Measurements from ENCODE around the gene DAND5. TPM values are rescaled to one million over a fixed set of nuclear protein-coding genes. Genes with fewer than 3 reads are reported as not detected.
"Not testable (repeated sequence)": the region's sequence is repeated elsewhere in the genome, so short reads cannot be mapped to it uniquely, and the experiment has no call there.

Gene DAND5
- total RNA-seq, 1 donor from 2014 or later: 0.16 TPM

GRCh38 chr19:12957389-12957952 is 11.9 kb upstream of the DAND5 start:
- intact Hi-C loops (cut with micrococcal nuclease); H3K27me3 Mint-ChIP-seq (ENCODE audit: low read depth); H3K9me3 Mint-ChIP-seq; DNase-seq (ENCODE audit: low spot score): not testable (repeated sequence)
- H3K27ac Mint-ChIP-seq: peak overlapping the region; percentile 96
- peaks cover 22% of the 10 kb centered on the region for H3K4me1 Mint-ChIP-seq (ENCODE audit: low read depth)
- peak overlapping the region; percentile 93 for H3K4me3 Mint-ChIP-seq (ENCODE audit: low read depth)
- H3K36me3 Mint-ChIP-seq (ENCODE audit: low read depth): peaks cover 38% of the 10 kb centered on the region

DNA sequence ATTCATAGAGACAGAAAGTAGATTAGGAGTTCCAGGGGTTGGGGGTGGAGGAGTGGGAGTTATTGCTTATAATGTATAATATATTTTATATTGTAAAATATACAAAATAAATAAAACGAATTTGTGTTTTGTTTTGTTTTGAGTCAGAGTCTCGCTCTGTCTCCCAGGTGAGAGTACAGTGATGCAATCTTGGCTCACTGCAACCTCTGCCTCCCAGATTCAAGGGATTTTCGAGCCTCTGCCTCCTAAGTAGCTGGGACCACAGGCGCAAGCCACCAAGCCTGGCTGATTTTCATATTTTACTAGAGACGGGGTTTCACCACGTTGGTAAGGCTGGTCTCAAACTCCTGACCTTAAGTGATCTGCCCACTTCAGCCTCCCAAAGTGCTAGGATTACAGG is 9.9 kb upstream of the DAND5 start:
- H3K4me3 Mint-ChIP-seq (ENCODE audit: low read depth): no peak overlapping the region
- peaks cover 19% of the 10 kb centered on the region for H3K36me3 Mint-ChIP-seq (ENCODE audit: low read depth)
- intact Hi-C loops (cut with micrococcal nuclease): no loop called here
- peaks cover 4% of the 10 kb centered on the region for H3K27me3 Mint-ChIP-seq (ENCODE audit: low read depth)
- no peaks in the 10 kb centered on the region for H3K9me3 Mint-ChIP-seq
- H3K27ac Mint-ChIP-seq: no peak overlapping the region
- peaks cover 18% of the 10 kb centered on the region for H3K4me1 Mint-ChIP-seq (ENCODE audit: low read depth)
- no peak for DNase-seq (ENCODE audit: low spot score)

DNA sequence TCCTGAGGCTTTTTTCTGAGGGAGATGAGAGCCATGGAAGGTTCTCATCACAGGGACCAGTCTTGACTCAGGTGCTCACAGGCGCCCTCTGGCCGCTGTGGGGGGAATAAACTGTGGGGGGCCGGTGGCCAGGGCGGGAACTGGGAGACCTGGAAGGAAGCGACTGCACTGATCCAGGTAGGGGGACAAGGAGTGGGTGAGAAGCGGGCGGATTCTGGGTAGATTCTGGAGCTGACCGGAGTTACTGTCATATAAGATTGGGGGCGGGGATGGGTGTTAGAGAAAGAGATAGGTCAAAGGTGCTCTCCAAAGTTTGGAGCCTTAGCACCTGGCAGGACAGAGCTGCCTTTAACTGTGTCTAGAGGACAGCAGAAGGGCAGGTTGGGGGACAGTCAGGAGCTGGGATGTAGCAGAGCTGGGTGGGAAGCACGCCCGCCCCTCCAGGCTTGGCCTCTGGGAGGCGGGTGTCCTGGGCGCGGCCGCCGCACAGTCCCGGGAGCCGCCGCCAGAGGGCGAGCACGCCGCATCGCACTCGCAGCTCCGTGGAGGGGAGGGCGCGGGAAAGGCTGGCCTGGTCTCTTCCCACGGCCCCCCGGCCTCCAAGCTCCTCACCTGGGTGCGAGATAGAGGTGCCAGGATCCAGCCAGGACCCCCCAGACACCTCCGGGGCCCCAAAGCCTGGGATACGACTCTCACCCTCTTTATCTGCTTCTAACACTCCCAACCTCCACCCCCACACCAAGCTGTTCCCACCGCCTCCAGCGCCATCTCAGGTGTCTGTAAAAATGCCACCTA is 4.2 kb upstream of the DAND5 start:
- Mint-ChIP-seq H3K36me3 (ENCODE audit: low read depth) (no peaks in the 10 kb centered on the region), H3K9me3 (no peaks in the 10 kb centered on the region), H3K27ac (peak overlapping the region; percentile 81), H3K4me3 (ENCODE audit: low read depth) (peak overlapping the region; percentile 84), H3K27me3 (ENCODE audit: low read depth) (peaks cover 3% of the 10 kb centered on the region), H3K4me1 (ENCODE audit: low read depth) (peaks cover 8% of the 10 kb centered on the region)
- intact Hi-C loops (cut with micrococcal nuclease): loop anchor here (1.0 kb wide), 1 partner anchor 80 kb away; no protein-coding TSS in a partner anchor
- DNase-seq (ENCODE audit: low spot score): peak; percentile 75

DNA sequence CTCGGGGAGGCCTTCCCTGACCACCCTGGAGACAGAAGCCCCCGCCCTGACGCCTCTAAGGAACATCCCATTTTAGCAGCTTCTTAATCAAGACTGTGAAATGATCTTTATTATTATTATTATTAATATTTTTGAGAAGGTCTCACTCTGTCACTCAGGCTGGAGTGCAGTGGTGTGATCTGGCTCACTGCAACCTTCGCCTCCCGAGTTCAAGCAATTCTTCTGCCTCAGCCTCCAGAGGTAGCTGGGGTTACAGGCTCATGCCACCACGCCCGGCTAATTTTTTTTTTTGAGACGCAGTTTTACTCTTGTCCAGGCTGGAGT is 3.6 kb upstream of the DAND5 start:
- intact Hi-C loops (cut with micrococcal nuclease): loop anchor here (1.0 kb wide), 1 partner anchor 80 kb away; no protein-coding TSS in a partner anchor
- no peaks in the 10 kb centered on the region for H3K9me3 Mint-ChIP-seq
- no peak for DNase-seq (ENCODE audit: low spot score)
- peaks cover 8% of the 10 kb centered on the region for H3K4me1 Mint-ChIP-seq (ENCODE audit: low read depth)
- peaks cover 2% of the 10 kb centered on the region for H3K27me3 Mint-ChIP-seq (ENCODE audit: low read depth)
- peak overlapping the region; percentile 51 for H3K4me3 Mint-ChIP-seq (ENCODE audit: low read depth)
- no peaks in the 10 kb centered on the region for H3K36me3 Mint-ChIP-seq (ENCODE audit: low read depth)
- no peak overlapping the region for H3K27ac Mint-ChIP-seq

DNA sequence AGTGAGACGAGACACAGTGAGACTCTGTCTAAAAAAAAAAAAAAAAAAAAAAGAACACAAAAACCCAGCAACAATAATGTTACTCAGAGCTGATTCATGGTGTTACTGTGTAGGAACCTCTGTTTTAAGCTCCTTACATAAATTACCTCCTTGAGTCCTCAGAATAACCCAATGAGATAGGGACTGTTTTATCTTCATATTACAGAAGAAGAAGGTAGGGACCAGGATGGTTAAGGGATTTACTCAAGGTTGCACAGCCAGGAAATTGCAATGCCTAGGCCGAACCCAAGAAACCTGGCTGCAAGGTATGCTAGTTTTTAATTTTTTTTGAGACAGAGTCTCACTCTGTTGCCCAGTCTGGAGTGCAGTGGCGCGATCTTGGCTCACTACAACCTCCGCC is 1.5 kb upstream of the DAND5 start:
- Mint-ChIP-seq H3K4me1 (ENCODE audit: low read depth) (peaks cover 8% of the 10 kb centered on the region), H3K9me3 (no peaks in the 10 kb centered on the region), H3K27me3 (ENCODE audit: low read depth) (peaks cover 2% of the 10 kb centered on the region), H3K4me3 (ENCODE audit: low read depth) (no peak overlapping the region), H3K27ac (no peak overlapping the region), H3K36me3 (ENCODE audit: low read depth) (no peaks in the 10 kb centered on the region)
- no peak for DNase-seq (ENCODE audit: low spot score)
- intact Hi-C loops (cut with micrococcal nuclease): no loop called here

DNA sequence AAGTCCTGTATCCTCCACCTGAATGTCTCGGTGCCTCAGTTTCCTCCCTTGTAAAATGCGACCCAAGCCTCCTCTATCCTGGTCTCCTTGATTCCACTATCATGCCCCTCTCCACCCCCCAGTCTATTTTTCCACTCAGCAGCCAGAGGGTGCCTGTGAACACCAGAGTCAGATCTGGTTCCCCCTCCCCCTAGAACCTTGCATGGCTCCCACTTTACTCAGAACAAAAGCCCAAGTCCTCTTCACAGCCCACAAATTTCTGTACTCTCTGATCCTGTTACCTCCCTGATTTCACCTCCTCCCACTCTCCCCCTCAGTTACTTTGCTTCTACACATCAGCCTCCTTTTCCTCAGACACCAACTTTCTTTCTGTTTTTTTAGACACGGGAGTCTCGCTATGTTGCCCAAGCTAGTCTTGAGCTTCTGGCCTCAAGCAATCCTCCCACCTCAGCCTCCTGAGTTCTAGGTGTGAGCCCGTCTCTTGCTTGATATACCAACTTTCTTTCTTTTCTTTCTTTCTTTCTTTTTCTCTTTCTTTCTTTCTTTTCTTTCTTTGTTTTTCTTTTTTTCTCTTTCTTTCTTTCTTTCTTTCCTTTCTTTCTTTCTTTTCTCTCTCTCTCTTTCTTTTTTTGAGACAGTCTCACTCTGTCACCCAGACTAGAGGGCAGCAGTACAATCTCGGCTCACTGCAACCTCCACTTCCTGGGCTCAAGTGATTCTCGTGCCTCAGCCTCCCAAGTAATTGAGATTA is 869 bp downstream of the DAND5 start:
- no peaks in the 10 kb centered on the region for H3K9me3 Mint-ChIP-seq
- H3K4me3 Mint-ChIP-seq (ENCODE audit: low read depth): no peak overlapping the region
- intact Hi-C loops (cut with micrococcal nuclease): no loop called here

GRCh38 chr19:12973236-12973635 is 3.9 kb downstream of the DAND5 start:
- H3K4me1 Mint-ChIP-seq (ENCODE audit: low read depth): peaks cover 1% of the 10 kb centered on the region
- H3K4me3 Mint-ChIP-seq (ENCODE audit: low read depth): no peak overlapping the region
- H3K27me3 Mint-ChIP-seq (ENCODE audit: low read depth): peaks cover 7% of the 10 kb centered on the region
- no peak for DNase-seq (ENCODE audit: low spot score)
- H3K9me3 Mint-ChIP-seq: no peaks in the 10 kb centered on the region
- intact Hi-C loops (cut with micrococcal nuclease): no loop called here
- no peak overlapping the region for H3K27ac Mint-ChIP-seq
- no peaks in the 10 kb centered on the region for H3K36me3 Mint-ChIP-seq (ENCODE audit: low read depth)

More for the DNA sequence above, 869 bp downstream of the DAND5 start:
- peaks cover 4% of the 10 kb centered on the region for H3K4me1 Mint-ChIP-seq (ENCODE audit: low read depth)
- DNase-seq (ENCODE audit: low spot score): no peak
- H3K27me3 Mint-ChIP-seq (ENCODE audit: low read depth): peaks cover 3% of the 10 kb centered on the region
- H3K27ac Mint-ChIP-seq: no peak overlapping the region
- H3K36me3 Mint-ChIP-seq (ENCODE audit: low read depth): no peaks in the 10 kb centered on the region

GRCh38 chr19:12974301-12975220 is 5.2 kb downstream of the DAND5 start:
- intact Hi-C loops (cut with micrococcal nuclease): loop anchor here (5.0 kb wide), 1 partner anchor 58 kb away; no protein-coding TSS in a partner anchor
- no peak for DNase-seq (ENCODE audit: low spot score)
- Mint-ChIP-seq H3K27ac (no peak overlapping the region), H3K4me1 (ENCODE audit: low read depth) (peaks cover 1% of the 10 kb centered on the region), H3K9me3 (no peaks in the 10 kb centered on the region), H3K4me3 (ENCODE audit: low read depth) (no peak overlapping the region), H3K27me3 (ENCODE audit: low read depth) (peaks cover 7% of the 10 kb centered on the region), H3K36me3 (ENCODE audit: low read depth) (no peaks in the 10 kb centered on the region)

DNA sequence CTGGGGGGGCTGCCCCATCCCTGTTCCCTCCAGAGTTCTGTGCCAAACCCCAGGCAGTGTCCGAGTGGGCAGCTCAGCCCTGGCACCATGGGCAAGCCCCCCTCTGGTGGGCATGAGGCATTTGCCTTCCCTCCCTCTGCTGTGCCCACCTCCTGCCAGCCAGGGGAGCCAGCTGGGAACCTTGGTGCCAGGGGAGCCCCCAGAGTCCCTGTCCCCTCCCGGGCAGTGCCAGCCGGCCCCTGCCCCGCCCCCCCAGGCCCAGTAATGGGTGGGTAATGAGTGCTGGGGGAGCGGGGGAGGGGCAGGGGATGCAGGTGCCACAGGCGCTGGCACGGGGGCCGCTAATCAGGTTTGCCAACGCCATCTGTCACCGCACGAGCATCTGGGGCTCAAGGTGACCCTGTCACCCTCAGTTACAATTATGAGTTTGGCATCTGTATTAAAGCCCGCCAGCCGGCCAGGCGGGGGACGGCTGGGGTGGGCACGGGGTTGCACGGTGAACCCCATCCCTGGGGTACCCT is 5.9 kb downstream of the DAND5 start:
- H3K4me1 Mint-ChIP-seq (ENCODE audit: low read depth): no peaks in the 10 kb centered on the region
- H3K36me3 Mint-ChIP-seq (ENCODE audit: low read depth): no peaks in the 10 kb centered on the region
- no peak overlapping the region for H3K27ac Mint-ChIP-seq
- H3K9me3 Mint-ChIP-seq: no peaks in the 10 kb centered on the region
- peaks cover 7% of the 10 kb centered on the region for H3K27me3 Mint-ChIP-seq (ENCODE audit: low read depth)
- H3K4me3 Mint-ChIP-seq (ENCODE audit: low read depth): no peak overlapping the region
- DNase-seq (ENCODE audit: low spot score): no peak
- intact Hi-C loops (cut with micrococcal nuclease): loop anchor here (5.0 kb wide), 1 partner anchor 57 kb away; no protein-coding TSS in a partner anchor

DNA sequence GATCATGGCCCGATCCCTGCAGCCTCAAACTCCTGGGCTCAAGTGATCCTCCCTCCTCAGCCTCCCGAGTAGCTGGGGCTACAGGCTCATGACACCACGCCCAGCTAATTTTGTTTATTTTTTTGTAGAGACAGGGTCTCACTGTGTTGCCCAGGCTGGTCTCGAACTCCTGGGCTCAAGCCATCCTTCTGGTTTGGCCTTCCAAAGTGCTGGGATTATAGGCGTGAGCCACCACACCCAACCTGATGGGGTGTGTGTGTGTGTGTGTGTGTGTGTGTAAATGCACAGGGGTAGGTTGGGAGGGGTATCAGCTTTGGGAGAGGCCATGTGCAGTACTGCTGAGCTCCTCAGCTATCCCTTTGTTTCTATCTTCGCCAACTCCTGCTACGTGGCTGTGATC is 6.7 kb downstream of the DAND5 start:
- H3K27me3 Mint-ChIP-seq (ENCODE audit: low read depth); DNase-seq (ENCODE audit: low spot score); H3K4me1 Mint-ChIP-seq (ENCODE audit: low read depth); H3K9me3 Mint-ChIP-seq; H3K27ac Mint-ChIP-seq; H3K4me3 Mint-ChIP-seq (ENCODE audit: low read depth); H3K36me3 Mint-ChIP-seq (ENCODE audit: low read depth): not testable (repeated sequence)
- intact Hi-C loops (cut with micrococcal nuclease): loop anchor here (5.0 kb wide), 1 partner anchor 56 kb away; no protein-coding TSS in a partner anchor

GRCh38 chr19:12979974-12980373 is 10.6 kb downstream of the DAND5 start:
- H3K9me3 Mint-ChIP-seq: no peaks in the 10 kb centered on the region
- intact Hi-C loops (cut with micrococcal nuclease): loop anchor here (5.0 kb wide), 1 partner anchor 52 kb away; no protein-coding TSS in a partner anchor
- DNase-seq (ENCODE audit: low spot score): no peak
- no peaks in the 10 kb centered on the region for H3K4me1 Mint-ChIP-seq (ENCODE audit: low read depth)
- H3K36me3 Mint-ChIP-seq (ENCODE audit: low read depth): no peaks in the 10 kb centered on the region
- H3K4me3 Mint-ChIP-seq (ENCODE audit: low read depth): no peak overlapping the region
- H3K27ac Mint-ChIP-seq: no peak overlapping the region
- H3K27me3 Mint-ChIP-seq (ENCODE audit: low read depth): peaks cover 6% of the 10 kb centered on the region

- Mint-ChIP-seq H3K4me1 (ENCODE audit: low read depth) (no peaks in the 10 kb centered on the region), H3K9me3 (no peaks in the 10 kb centered on the region), H3K4me3 (ENCODE audit: low read depth) (no peak overlapping the region), H3K27ac (no peak overlapping the region), H3K27me3 (ENCODE audit: low read depth) (peaks cover 8% of the 10 kb centered on the region), H3K36me3 (ENCODE audit: low read depth) (no peaks in the 10 kb centered on the region)
- no peak for DNase-seq (ENCODE audit: low spot score)
- intact Hi-C loops (cut with micrococcal nuclease): loop anchor here (1.0 kb wide), 1 partner anchor 79 kb away; no protein-coding TSS in a partner anchor
Observed at GRCh38 chr19:12982648-12983047, 13.3 kb downstream of the DAND5 start.

Data from activated T-helper 2 cell treated with anti-CD3 and anti-CD28 coated beads, Interferon-gamma antibody, Interleukin-2, Interleukin-4, amounts not matched to agents 10 μg/mL and 5 μg/mL and 100 μg/mL, durations not matched to agents 14 hours and 24 hours and 36 hours (primary cell).